Testis (tissue), 2 donors: Measurements from ENCODE around the gene TANK.

ENCODE experiments used
- POLR2A ChIP-seq: fragments of 450-650 bp; IDR thresholded peaks from one replicate; pipeline ENCODE4 v1.6.1; 2017; ENCODE audit warnings: antibody characterized with exemption, mild to moderate bottlenecking, moderate library complexity
- TF ChIP-seq, protein P1 (sequence below), 3 experiments: fragments of 450-650 bp in 2 of 3; fragments of 200-600 bp in 1 of 3; sonication (generic) in 1 of 3; IDR thresholded peaks; one replicate each; pipeline ENCODE4 v1.5.1; 2016 to 2019; ENCODE audit warnings: antibody characterized with exemption in 3 of 3, mild to moderate bottlenecking in 2 of 3, moderate library complexity in 1 of 3

- TF ChIP-seq, protein P1, sequence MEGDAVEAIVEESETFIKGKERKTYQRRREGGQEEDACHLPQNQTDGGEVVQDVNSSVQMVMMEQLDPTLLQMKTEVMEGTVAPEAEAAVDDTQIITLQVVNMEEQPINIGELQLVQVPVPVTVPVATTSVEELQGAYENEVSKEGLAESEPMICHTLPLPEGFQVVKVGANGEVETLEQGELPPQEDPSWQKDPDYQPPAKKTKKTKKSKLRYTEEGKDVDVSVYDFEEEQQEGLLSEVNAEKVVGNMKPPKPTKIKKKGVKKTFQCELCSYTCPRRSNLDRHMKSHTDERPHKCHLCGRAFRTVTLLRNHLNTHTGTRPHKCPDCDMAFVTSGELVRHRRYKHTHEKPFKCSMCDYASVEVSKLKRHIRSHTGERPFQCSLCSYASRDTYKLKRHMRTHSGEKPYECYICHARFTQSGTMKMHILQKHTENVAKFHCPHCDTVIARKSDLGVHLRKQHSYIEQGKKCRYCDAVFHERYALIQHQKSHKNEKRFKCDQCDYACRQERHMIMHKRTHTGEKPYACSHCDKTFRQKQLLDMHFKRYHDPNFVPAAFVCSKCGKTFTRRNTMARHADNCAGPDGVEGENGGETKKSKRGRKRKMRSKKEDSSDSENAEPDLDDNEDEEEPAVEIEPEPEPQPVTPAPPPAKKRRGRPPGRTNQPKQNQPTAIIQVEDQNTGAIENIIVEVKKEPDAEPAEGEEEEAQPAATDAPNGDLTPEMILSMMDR (IDR thresholded peaks at IDR 0.05) = no peak
- TF ChIP-seq POLR2A = no peak
Measured at GRCh38 chr2:161139098-161139987, 20.9 kb upstream of the TANK start.
